Osteocyte (in vitro differentiated cells): Measurements from ENCODE around the gene FYB1. TPM values are rescaled to one million over a fixed set of nuclear protein-coding genes. Genes with fewer than 3 reads are reported as not detected.

Experiments used
- DNase-seq: peaks from one replicate; pipeline ENCODE4 v3.0.0; 2021; ENCODE audit warnings: mixed read lengths; ENCODE audit not compliant: unreplicated experiment; ENCODE audit errors: extremely low spot score
- H3K27ac Mint-ChIP-seq: one replicate; pipeline ENCODE4 v1.8.0; 2021; ENCODE audit warnings: mild to moderate bottlenecking, mixed read lengths; ENCODE audit not compliant: unreplicated experiment
- H3K27me3 Mint-ChIP-seq: one replicate; pipeline ENCODE4 v1.8.0; 2021; ENCODE audit warnings: mixed read lengths; ENCODE audit not compliant: unreplicated experiment
- H3K36me3 Mint-ChIP-seq: one replicate; pipeline ENCODE4 v1.8.0; 2021; ENCODE audit warnings: mixed read lengths; ENCODE audit not compliant: unreplicated experiment
- H3K4me1 Mint-ChIP-seq: one replicate; pipeline ENCODE4 v1.8.0; 2021; ENCODE audit warnings: mixed read lengths; ENCODE audit not compliant: unreplicated experiment
- H3K4me3 Mint-ChIP-seq: one replicate; pipeline ENCODE4 v1.8.0; 2021; ENCODE audit warnings: mild to moderate bottlenecking, moderate library complexity, mixed read lengths; ENCODE audit not compliant: unreplicated experiment
- H3K9me3 Mint-ChIP-seq: one replicate; pipeline ENCODE4 v1.8.0; 2021; ENCODE audit warnings: mixed read lengths; ENCODE audit not compliant: unreplicated experiment
- CTCF ChIP-seq: fragments of 200-600 bp; sonication (generic); IDR thresholded peaks from 2 replicates; pipeline ENCODE4 v1.5.0; 2021; ENCODE audit warnings: antibody characterized with exemption, mild to moderate bottlenecking, moderate library complexity
- total RNA-seq: library from RNA; stranded (reverse); gene quantifications from 2 replicates; pipeline ENCODE4 v1.2.1, GENCODE V29; 2021

FYB1 gene
- total RNA-seq, 1 donor from 2014 or later: not detected

GRCh38 chr5:39116344-39117170 lies 102.8 kb downstream of the FYB1 start:
- no peak overlapping the region for H3K4me3 Mint-ChIP-seq
- no peak overlapping the region for H3K27ac Mint-ChIP-seq
- DNase-seq: no peak
- no peaks in the 10 kb centered on the region for H3K27me3 Mint-ChIP-seq
- no peaks in the 10 kb centered on the region for H3K9me3 Mint-ChIP-seq
- H3K36me3 Mint-ChIP-seq: no peaks in the 10 kb centered on the region
- TF ChIP-seq CTCF: no peak
- peaks cover 5% of the 10 kb centered on the region for H3K4me1 Mint-ChIP-seq

GRCh38 chr5:39115644-39116343 lies 103.6 kb downstream of the FYB1 start:
- TF ChIP-seq CTCF: no peak
- no peak for DNase-seq
- no peaks in the 10 kb centered on the region for H3K27me3 Mint-ChIP-seq
- no peaks in the 10 kb centered on the region for H3K9me3 Mint-ChIP-seq
- no peaks in the 10 kb centered on the region for H3K36me3 Mint-ChIP-seq
- no peak overlapping the region for H3K27ac Mint-ChIP-seq
- H3K4me1 Mint-ChIP-seq: peaks cover 5% of the 10 kb centered on the region
- H3K4me3 Mint-ChIP-seq: no peak overlapping the region

GRCh38 chr5:39114155-39114554 lies 105.2 kb downstream of the FYB1 start:
- H3K27me3 Mint-ChIP-seq: no peaks in the 10 kb centered on the region
- H3K4me3 Mint-ChIP-seq: no peak overlapping the region
- no peaks in the 10 kb centered on the region for H3K36me3 Mint-ChIP-seq
- H3K9me3 Mint-ChIP-seq: no peaks in the 10 kb centered on the region
- H3K4me1 Mint-ChIP-seq: no peaks in the 10 kb centered on the region
- H3K27ac Mint-ChIP-seq: no peak overlapping the region
- no peak for TF ChIP-seq CTCF
- no peak for DNase-seq

GRCh38 chr5:39113354-39113953 lies 105.9 kb downstream of the FYB1 start:
- no peak for TF ChIP-seq CTCF
- no peaks in the 10 kb centered on the region for H3K27me3 Mint-ChIP-seq
- DNase-seq: no peak

GRCh38 chr5:39109606-39110005 lies 109.8 kb downstream of the FYB1 start:
- Mint-ChIP-seq H3K36me3 (no peaks in the 10 kb centered on the region), H3K4me1 (peaks cover 3% of the 10 kb centered on the region), H3K27me3 (no peaks in the 10 kb centered on the region), H3K9me3 (peaks cover 3% of the 10 kb centered on the region), H3K27ac (no peak overlapping the region), H3K4me3 (no peak overlapping the region)
- DNase-seq: no peak
- no peak for TF ChIP-seq CTCF

More at GRCh38 chr5:39113354-39113953, 105.9 kb downstream of the FYB1 start:
- no peak overlapping the region for H3K27ac Mint-ChIP-seq
- H3K4me1 Mint-ChIP-seq: no peaks in the 10 kb centered on the region
- H3K4me3 Mint-ChIP-seq: no peak overlapping the region
- no peaks in the 10 kb centered on the region for H3K36me3 Mint-ChIP-seq
- no peaks in the 10 kb centered on the region for H3K9me3 Mint-ChIP-seq
